Mesenchymal stem cell (in vitro differentiated cells and primary cell): ENCODE results near the gene PDK1.
A peak's percentile ranks its signal among the peaks of the same experiment; 100 is the strongest.

ENCODE experiments used
- DNase-seq: peaks from one replicate; pipeline ENCODE4 v3.0.0-alpha.2; 2013
- H2AFZ ChIP-seq: one replicate; pipeline ENCODE4 v1.6.1; 2013; ENCODE audit warnings: low read depth, mild to moderate bottlenecking, control low read depth, inconsistent platforms, low read length, moderate library complexity
- H2AK5ac ChIP-seq: 2 replicates; pipeline ENCODE4 v1.6.1; 2013; ENCODE audit warnings: low read length, moderate library complexity, mild to moderate bottlenecking, inconsistent platforms; ENCODE audit not compliant: severe bottlenecking
- H2BK120ac ChIP-seq: one replicate; pipeline ENCODE4 v1.6.1; 2013; ENCODE audit warnings: low read depth, mild to moderate bottlenecking, inconsistent platforms, low read length, moderate library complexity
- H2BK12ac ChIP-seq, 2 experiments: one replicate each; pipeline ENCODE4 v1.6.1; 2013; ENCODE audit warnings: inconsistent platforms in 2 of 2, low read length in 2 of 2, mild to moderate bottlenecking in 2 of 2, moderate library complexity in 2 of 2, control low read depth in 1 of 2
- H2BK15ac ChIP-seq: one replicate; pipeline ENCODE4 v1.6.1; 2013; ENCODE audit warnings: mild to moderate bottlenecking, low read depth, inconsistent platforms; ENCODE audit not compliant: poor library complexity, severe bottlenecking
- H2BK5ac ChIP-seq: 2 replicates; pipeline ENCODE4 v1.6.1; 2013; ENCODE audit warnings: low read depth, mild to moderate bottlenecking, low read length, control low read depth, inconsistent platforms; ENCODE audit not compliant: poor library complexity, severe bottlenecking
- H3K14ac ChIP-seq, 2 experiments: one replicate each; pipeline ENCODE4 v1.6.1; 2013; ENCODE audit warnings: inconsistent platforms in 2 of 2, low read length in 2 of 2, control low read depth in 1 of 2, mild to moderate bottlenecking in 1 of 2, moderate library complexity in 1 of 2
- H3K18ac ChIP-seq, 2 experiments: one replicate each; pipeline ENCODE4 v1.6.1; 2013; ENCODE audit warnings: inconsistent platforms in 2 of 2, low read length in 2 of 2, control low read depth in 1 of 2, low read depth in 1 of 2, mild to moderate bottlenecking in 1 of 2
- H3K23ac ChIP-seq, 2 experiments: one replicate each; pipeline ENCODE4 v1.6.1; 2013; ENCODE audit warnings: inconsistent platforms in 2 of 2, low read length in 2 of 2, mild to moderate bottlenecking in 2 of 2, moderate library complexity in 2 of 2, control low read depth in 1 of 2
- H3K27ac ChIP-seq: 2 replicates; pipeline ENCODE4 v1.5.1; 2013; ENCODE audit warnings: mild to moderate bottlenecking, moderate library complexity, low read length, control low read depth, inconsistent platforms; ENCODE audit not compliant: poor library complexity, severe bottlenecking
- H3K27me3 ChIP-seq, 2 experiments: 2 replicates each; pipeline versions ENCODE4 v1.6.1 to v1.7.0; 2013; ENCODE audit warnings: low read length in 2 of 2, mild to moderate bottlenecking in 2 of 2, moderate library complexity in 2 of 2, control low read depth in 1 of 2, inconsistent platforms in 1 of 2; ENCODE audit not compliant: control insufficient read depth in 1 of 2, insufficient read depth in 1 of 2
- H3K36me3 ChIP-seq, 2 experiments: 2 replicates each; pipeline versions ENCODE4 v1.6.1 to v1.7.0; 2013; ENCODE audit warnings: low read length in 2 of 2, control low read depth in 1 of 2, inconsistent platforms in 1 of 2, low read depth in 1 of 2, mild to moderate bottlenecking in 1 of 2; ENCODE audit not compliant: insufficient read depth in 2 of 2, control insufficient read depth in 1 of 2
- H3K4ac ChIP-seq, 2 experiments: one replicate each; pipeline ENCODE4 v1.6.1; 2013; ENCODE audit warnings: inconsistent platforms in 2 of 2, low read length in 2 of 2, mild to moderate bottlenecking in 2 of 2, moderate library complexity in 2 of 2, control low read depth in 1 of 2, low read depth in 1 of 2
- H3K4me1 ChIP-seq: 2 replicates; pipeline ENCODE4 v1.6.1; 2013; ENCODE audit warnings: low read depth, low read length, control low read depth; ENCODE audit not compliant: control insufficient read depth, insufficient read depth
- H3K4me2 ChIP-seq: 2 replicates; pipeline ENCODE4 v1.6.1; 2013; ENCODE audit warnings: low read length, mild to moderate bottlenecking, inconsistent platforms; ENCODE audit not compliant: poor library complexity, severe bottlenecking
- H3K4me3 ChIP-seq, 2 experiments: 2 replicates each; pipeline versions ENCODE4 v1.5.1 to v1.7.0; 2013; ENCODE audit warnings: low read length in 2 of 2, mild to moderate bottlenecking in 2 of 2, control low read depth in 1 of 2, low read depth in 1 of 2; ENCODE audit not compliant: insufficient read depth in 1 of 2
- H3K79me1 ChIP-seq: replicated peaks from 2 replicates; pipeline ENCODE4 v1.6.1; 2013; ENCODE audit warnings: mild to moderate bottlenecking, control low read depth, low read length, inconsistent platforms; ENCODE audit not compliant: poor library complexity, severe bottlenecking
- H3K9ac ChIP-seq: 2 replicates; pipeline ENCODE4 v1.7.0; 2013; ENCODE audit warnings: mild to moderate bottlenecking, low read length, moderate library complexity
- H3K9me3 ChIP-seq: 2 replicates; pipeline ENCODE4 v1.7.0; 2013; ENCODE audit warnings: mild to moderate bottlenecking, low read length; ENCODE audit not compliant: control insufficient read depth
- H4K8ac ChIP-seq: one replicate; pipeline ENCODE4 v1.6.1; 2013; ENCODE audit warnings: inconsistent platforms, mild to moderate bottlenecking, low read length, moderate library complexity
- H4K91ac ChIP-seq: one replicate; pipeline ENCODE4 v1.6.1; 2013; ENCODE audit warnings: mild to moderate bottlenecking, low read length, inconsistent platforms
- WGBS: methylation state at CpG from one replicate; pipeline ENCODE4 v1.1.7; 2013; ENCODE audit warnings: mixed read lengths; 5-methylcytosine and 5-hydroxymethylcytosine counted together

PDK1 gene

GRCh38 chr2:172623249-172623965 lies 67.5 kb downstream of the PDK1 start:
- Histone ChIP-seq H3K9ac (peak overlapping the region; percentile 75), H3K27ac (no peak overlapping the region), H4K8ac (no peak overlapping the region), H3K23ac (no peak overlapping the region), H4K91ac (no peak overlapping the region), H3K18ac (no peak overlapping the region), H2AFZ (no peak overlapping the region), H2BK12ac (no peak overlapping the region), H3K9me3 (no peaks in the 10 kb centered on the region), H3K4ac (no peak overlapping the region), H2BK120ac (no peak overlapping the region), H3K27me3 (no peaks in the 10 kb centered on the region), H3K4me2 (no peak overlapping the region), H2BK5ac (no peak overlapping the region), H3K36me3 (no peaks in the 10 kb centered on the region), H3K14ac (no peak overlapping the region), H3K4me3 (no peak overlapping the region), H2AK5ac (no peak overlapping the region), H2BK15ac (no peak overlapping the region), H3K4me1 (no peaks in the 10 kb centered on the region), H3K79me1 (no peaks in the 10 kb centered on the region)
- WGBS, result no CpG with 5 or more reads among the region's 1 CpG
- DNase-seq, result no peak

- H3K9ac ChIP-seq, result no peak overlapping the region
- no peaks in the 10 kb centered on the region for H3K9me3 ChIP-seq
- no peak overlapping the region for H2BK15ac ChIP-seq
- H2BK5ac ChIP-seq, result no peak overlapping the region
- H4K8ac ChIP-seq, result no peak overlapping the region
- no peak overlapping the region for H4K91ac ChIP-seq
- H3K23ac ChIP-seq, result no peak overlapping the region
- no peak overlapping the region for H3K4ac ChIP-seq
- WGBS, result 60% methylated on average over 2 of the region's 2 CpGs
- no peaks in the 10 kb centered on the region for H3K36me3 ChIP-seq
- no peaks in the 10 kb centered on the region for H3K27me3 ChIP-seq
- no peak overlapping the region for H3K4me2 ChIP-seq
- DNase-seq, result no peak
- H3K4me3 ChIP-seq, result no peak overlapping the region
- H3K4me1 ChIP-seq, result no peaks in the 10 kb centered on the region
- no peaks in the 10 kb centered on the region for H3K79me1 ChIP-seq
- no peak overlapping the region for H3K27ac ChIP-seq
- no peak overlapping the region for H2AFZ ChIP-seq
- H2AK5ac ChIP-seq, result no peak overlapping the region
- H3K14ac ChIP-seq, result no peak overlapping the region
- H2BK12ac ChIP-seq, result no peak overlapping the region
- no peak overlapping the region for H2BK120ac ChIP-seq
- H3K18ac ChIP-seq, result no peak overlapping the region
Measured at GRCh38 chr2:172624996-172625395, 69.1 kb downstream of the PDK1 start.

DNA sequence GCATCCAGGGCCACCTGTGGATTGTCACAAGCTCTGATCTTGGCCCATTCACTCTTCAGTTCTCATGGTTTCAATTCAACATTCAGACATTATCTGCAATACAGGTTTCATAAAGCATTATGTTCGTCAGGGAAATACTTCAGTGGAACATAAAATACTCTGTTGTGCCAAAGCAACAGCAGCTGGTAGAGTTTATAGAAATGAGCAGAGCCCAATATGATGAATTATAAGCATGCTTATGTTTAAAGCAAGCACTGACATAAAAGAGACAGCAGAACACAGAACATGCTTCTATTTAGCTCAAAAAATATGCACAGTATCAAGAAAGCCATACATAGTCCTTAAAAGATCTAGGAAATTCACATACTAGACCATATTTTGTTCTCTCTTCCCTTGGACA lies 71.3 kb downstream of the PDK1 start:
- H2BK5ac ChIP-seq, result no peak overlapping the region
- no peak overlapping the region for H2BK15ac ChIP-seq
- no peaks in the 10 kb centered on the region for H3K27me3 ChIP-seq
- no peaks in the 10 kb centered on the region for H3K9me3 ChIP-seq
- no peak overlapping the region for H3K27ac ChIP-seq
- H3K18ac ChIP-seq, result no peak overlapping the region
- H4K91ac ChIP-seq, result no peak overlapping the region
- no peak overlapping the region for H3K4ac ChIP-seq
- no peak overlapping the region for H4K8ac ChIP-seq
- H2BK120ac ChIP-seq, result no peak overlapping the region
- WGBS, result 100% methylated on average over 1 of the region's 1 CpG
- H3K14ac ChIP-seq, result no peak overlapping the region
- no peak overlapping the region for H3K9ac ChIP-seq
- DNase-seq, result no peak
- H3K4me3 ChIP-seq, result no peak overlapping the region
- no peaks in the 10 kb centered on the region for H3K36me3 ChIP-seq
- no peaks in the 10 kb centered on the region for H3K4me1 ChIP-seq
- H2BK12ac ChIP-seq, result no peak overlapping the region
- H3K79me1 ChIP-seq, result no peaks in the 10 kb centered on the region
- no peak overlapping the region for H2AK5ac ChIP-seq
- no peak overlapping the region for H2AFZ ChIP-seq
- no peak overlapping the region for H3K23ac ChIP-seq
- no peak overlapping the region for H3K4me2 ChIP-seq

GRCh38 chr2:172628085-172628484 lies 72.2 kb downstream of the PDK1 start:
- Histone ChIP-seq H2AFZ (no peak overlapping the region), H3K36me3 (no peaks in the 10 kb centered on the region), H3K4me1 (no peaks in the 10 kb centered on the region), H3K4me3 (no peak overlapping the region), H3K27me3 (no peaks in the 10 kb centered on the region), H2BK12ac (no peak overlapping the region), H3K4ac (no peak overlapping the region), H3K79me1 (no peaks in the 10 kb centered on the region), H3K23ac (no peak overlapping the region), H2BK5ac (no peak overlapping the region), H4K8ac (no peak overlapping the region), H2BK120ac (no peak overlapping the region), H3K27ac (no peak overlapping the region), H3K4me2 (no peak overlapping the region), H3K9ac (no peak overlapping the region), H3K14ac (no peak overlapping the region), H3K18ac (no peak overlapping the region), H2AK5ac (no peak overlapping the region), H2BK15ac (no peak overlapping the region), H3K9me3 (no peaks in the 10 kb centered on the region), H4K91ac (no peak overlapping the region)
- WGBS, result 96% methylated on average over 2 of the region's 4 CpGs
- no peak for DNase-seq
